ENCODE measurements around the gene LITAF.
"Not testable (repeated sequence)": the region's sequence is repeated elsewhere in the genome, so short reads cannot be mapped to it uniquely, and the experiment has no call there.

LITAF gene

GRCh38 chr16:11620243-11621003, 33.7 kb upstream of the LITAF start:
- DNase-seq (ENCODE audit: low read depth), result no peak

DNA sequence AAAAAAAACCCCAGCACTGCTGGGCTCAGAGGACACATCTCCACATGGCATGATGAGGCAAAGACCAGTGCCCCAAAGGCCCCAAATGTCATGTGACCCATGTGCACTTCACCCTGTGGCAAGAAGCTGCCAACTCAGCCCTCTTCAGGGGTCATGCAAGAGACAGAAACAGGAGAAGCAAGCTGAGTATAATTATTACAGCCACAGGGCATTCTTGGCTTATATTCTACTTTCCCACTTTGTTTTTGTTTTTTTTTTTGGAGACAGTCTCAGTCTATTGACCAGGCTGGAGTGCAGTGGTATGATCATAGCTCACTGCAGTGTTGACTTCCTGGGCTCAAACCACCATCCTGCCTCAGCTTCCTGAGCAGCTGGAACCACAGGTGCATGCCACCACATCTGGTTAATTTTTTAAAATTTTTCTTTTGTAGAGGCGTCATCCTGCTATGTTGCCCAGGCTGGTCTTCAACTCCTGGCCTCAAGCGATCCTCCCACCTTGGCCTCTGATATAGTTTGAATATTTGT, 32.7 kb upstream of the LITAF start:
- DNase-seq (ENCODE audit: low read depth), result no peak

- DNase-seq (ENCODE audit: low read depth), result no peak
Observed at GRCh38 chr16:11618107-11618717, 31.5 kb upstream of the LITAF start.

GRCh38 chr16:11615748-11616447, 29.2 kb upstream of the LITAF start:
- DNase-seq (ENCODE audit: low read depth), result no peak

DNA sequence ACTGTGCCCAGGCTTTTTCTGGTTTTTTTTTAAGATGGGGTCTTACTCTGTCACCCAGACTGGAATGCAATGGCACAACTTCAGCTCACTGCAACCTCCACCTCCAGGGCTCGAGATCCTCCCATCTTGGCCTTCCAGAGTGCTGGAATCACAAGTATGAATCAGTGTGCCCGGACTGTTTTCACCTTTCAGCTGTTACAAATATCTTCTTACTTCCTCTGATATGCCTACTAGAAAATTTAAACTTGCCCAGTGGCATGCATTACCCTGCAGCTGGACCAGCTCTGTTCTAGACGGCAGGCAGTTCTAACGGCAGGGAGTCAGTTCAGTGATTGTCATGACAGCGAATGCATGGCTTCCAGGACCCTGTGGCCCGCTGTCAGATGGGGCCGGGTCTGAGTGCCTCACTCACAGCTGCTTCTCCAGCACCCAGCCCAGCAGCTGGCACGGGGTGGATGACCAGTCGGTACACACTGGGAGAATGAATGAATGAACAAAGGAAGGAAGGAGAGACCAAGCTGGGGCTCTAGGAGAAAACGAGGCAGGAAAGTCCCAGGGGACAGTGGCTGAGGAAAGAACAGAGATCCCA, 28.0 kb upstream of the LITAF start:
- no peak for DNase-seq (ENCODE audit: low read depth)

DNA sequence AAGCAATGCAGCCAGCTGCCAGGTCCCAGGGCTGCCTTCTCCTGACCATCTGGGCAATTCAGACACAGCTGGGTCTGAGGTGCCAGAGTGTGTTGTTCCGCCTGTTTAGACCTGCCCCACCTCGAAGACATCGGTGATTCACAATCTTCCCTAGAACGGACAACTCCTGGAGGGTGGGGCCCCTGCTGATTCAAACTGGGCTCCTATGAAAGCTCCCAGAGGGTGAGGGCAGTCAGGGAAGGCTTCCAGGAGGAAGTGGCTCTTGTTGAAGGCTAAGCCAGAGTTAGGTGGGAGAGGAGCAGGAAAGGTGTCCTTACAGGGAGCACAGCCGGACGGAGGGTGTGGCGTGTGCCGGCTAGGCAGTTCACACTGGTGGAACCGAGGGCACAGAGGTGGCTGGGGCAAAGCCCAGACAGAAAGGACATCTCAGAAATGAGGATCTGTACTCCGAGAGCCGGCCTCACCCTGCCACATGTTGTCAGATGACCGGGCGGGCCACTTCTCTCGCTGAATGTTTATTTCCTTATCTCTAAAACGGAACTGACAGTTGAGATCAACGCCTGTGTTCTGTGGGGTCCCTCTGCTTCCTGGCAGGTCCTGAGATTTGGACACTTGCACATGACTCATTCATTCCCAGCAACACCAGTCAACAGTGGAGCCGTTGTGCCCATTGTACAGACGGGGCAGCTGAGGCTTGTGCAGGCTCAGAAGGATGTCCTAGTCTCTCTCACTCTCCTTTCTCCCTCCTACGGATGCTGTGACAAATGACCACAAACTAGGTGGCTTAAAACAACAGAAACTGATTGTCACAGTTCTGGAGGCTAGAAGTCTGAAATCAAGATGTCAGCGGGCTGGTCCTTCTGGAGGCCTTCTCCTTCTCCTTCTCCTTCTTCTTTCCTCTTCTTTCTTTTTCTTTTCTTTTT, 26.9 kb upstream of the LITAF start:
- peak; percentile 28 for DNase-seq (ENCODE audit: low read depth)

- DNase-seq (ENCODE audit: low read depth), result no peak
Observed at GRCh38 chr16:11612665-11613025, 25.9 kb upstream of the LITAF start.

GRCh38 chr16:11611871-11612664, 25.3 kb upstream of the LITAF start:
- DNase-seq (ENCODE audit: low read depth), result peak; percentile 45

- no peak for DNase-seq (ENCODE audit: low read depth)
Observed at GRCh38 chr16:11610580-11610979, 23.9 kb upstream of the LITAF start.

DNA sequence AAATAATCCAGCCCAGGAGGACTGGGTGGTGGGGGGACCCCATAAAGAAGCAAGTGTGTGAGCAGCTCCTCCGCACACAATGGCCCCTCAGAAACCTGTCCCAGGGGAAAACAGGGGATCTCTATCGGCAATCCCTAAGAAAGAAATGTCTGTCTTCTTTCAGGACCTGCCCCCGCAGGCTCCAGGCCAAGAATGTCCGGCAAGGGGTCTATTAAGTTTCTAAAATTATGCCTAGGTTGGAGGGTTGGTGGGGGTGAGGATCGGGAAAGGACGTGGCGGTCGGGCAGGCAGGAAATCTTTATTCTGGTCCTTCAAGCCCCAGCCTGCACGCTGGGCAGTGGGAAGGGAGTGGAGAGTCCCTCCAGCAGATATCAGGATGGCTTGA, 23.4 kb upstream of the LITAF start:
- no peak for DNase-seq (ENCODE audit: low read depth)

- DNase-seq (ENCODE audit: low read depth), result no peak
Observed at GRCh38 chr16:11609474-11610120, 22.9 kb upstream of the LITAF start.

- no peak for DNase-seq (ENCODE audit: low read depth)
Observed at GRCh38 chr16:11605891-11606290, 19.2 kb upstream of the LITAF start.

GRCh38 chr16:11605564-11605886, 18.8 kb upstream of the LITAF start:
- DNase-seq (ENCODE audit: low read depth), result no peak

DNA sequence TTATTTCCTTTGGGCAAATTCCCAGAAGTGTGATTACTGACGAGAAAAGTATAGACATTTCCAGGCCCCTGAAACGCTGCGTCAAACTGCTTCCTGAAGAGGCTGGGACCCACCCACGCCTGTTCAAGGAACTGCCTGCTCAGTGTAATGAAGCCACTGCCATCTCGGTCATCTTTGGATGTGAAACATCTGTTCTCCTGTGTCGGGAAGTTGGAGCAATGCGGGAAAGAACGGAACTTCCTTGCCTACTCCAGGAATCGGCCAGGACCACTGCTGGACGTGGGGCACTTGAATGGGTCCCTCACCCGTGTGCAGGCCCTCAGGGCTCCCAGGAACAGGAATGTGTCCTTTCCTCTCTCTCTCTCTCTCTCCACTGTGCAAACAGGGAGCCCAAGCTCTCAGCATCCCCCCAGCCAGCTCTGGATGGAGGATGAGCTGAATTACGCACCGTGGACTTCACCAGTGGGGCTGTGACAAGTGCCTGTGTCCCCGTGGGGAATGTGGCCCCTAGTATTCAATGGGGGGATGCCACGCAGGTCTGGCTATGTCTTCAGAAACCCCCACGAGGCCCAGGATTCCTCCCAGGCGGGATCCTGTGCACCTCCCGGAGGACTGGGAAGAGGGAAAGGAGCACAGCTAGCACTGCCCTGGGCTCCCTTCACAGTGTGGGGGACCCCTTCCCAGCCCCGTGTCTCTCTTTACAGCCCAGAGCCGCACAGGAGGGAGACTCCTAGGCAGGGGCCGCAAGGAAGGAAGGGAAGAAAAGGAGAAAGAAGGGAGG, 18.3 kb upstream of the LITAF start:
- DNase-seq (ENCODE audit: low read depth), result peak; percentile 31

DNA sequence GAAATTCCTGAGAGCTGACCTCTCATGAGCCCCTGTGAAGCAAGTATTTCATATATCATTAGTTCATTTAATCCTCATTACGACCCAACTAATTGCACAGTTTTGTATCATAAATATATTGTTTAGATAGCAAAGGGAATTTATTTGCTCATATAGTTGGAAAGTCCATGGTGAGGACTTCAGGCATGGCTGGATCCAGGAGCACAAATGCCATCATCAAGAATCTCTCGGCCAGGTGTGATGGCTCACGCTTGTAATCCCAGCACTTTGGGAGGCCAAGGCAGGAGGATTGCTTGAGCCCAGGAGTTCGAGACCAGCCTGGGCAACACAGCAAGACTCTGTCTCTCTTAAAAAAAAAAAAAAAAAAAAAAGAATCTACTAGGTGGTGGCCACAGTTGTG, 17.6 kb upstream of the LITAF start:
- DNase-seq (ENCODE audit: low read depth), result not testable (repeated sequence)

GRCh38 chr16:11603331-11603750, 16.6 kb upstream of the LITAF start:
- DNase-seq (ENCODE audit: low read depth), result no peak

GRCh38 chr16:11602321-11602720, 15.6 kb upstream of the LITAF start:
- no peak for DNase-seq (ENCODE audit: low read depth)

- no peak for DNase-seq (ENCODE audit: low read depth)
Observed at GRCh38 chr16:11601911-11602310, 15.2 kb upstream of the LITAF start.

DNA sequence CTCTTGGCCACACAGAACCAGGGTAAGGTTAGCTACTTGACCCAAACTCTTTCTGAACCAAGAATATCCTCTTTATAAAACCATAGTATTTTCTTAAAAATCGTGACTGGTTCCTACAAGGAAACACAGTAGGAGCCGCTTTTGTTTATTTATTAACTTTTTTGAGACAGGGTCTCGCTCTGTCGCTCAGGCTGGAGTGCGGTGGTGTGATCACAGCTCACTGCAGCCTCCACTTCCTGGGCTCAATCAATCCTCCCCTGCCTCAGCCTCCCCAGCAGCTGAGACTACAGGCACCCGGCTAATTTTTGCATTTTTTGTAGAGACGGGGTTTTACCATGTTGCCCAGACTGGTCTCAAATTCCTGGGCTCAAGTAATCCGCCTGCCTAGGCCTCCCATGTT, 14.7 kb upstream of the LITAF start:
- DNase-seq (ENCODE audit: low read depth), result no peak

- no peak for DNase-seq (ENCODE audit: low read depth)
Observed at GRCh38 chr16:11599579-11599978, 12.9 kb upstream of the LITAF start.
